Heart left ventricle (tissue), 16 donors: ENCODE data around the gene ARMS2. TPM values are rescaled to one million over a fixed set of nuclear protein-coding genes. Genes with fewer than 3 reads are reported as not detected.
A peak's percentile ranks its signal among the peaks of the same experiment; 100 is the strongest.

Source experiments
- ATAC-seq, 4 donors: fragments of 200-7000 bp; cut with Tn5 transposase; one replicate each; pipeline ENCODE4 v1.9.1; 2020 to 2022; ENCODE audit warnings: moderate library complexity in 4 of 4, mild to moderate bottlenecking in 3 of 4, moderate number of reproducible peaks in 1 of 4
- DNase-seq, 5 donors: peaks; one replicate each; pipeline ENCODE4 v3.0.0-alpha.2; 2020
- H3K27ac ChIP-seq, 12 donors: fragments of 200-600 bp; sonication (generic) in 4 of 12; one replicate each; pipeline versions ENCODE4 v1.5.0 to v1.8.0; 2016 to 2022; ENCODE audit warnings: mild to moderate bottlenecking in 2 of 12
- H3K27me3 ChIP-seq, 9 donors: fragments of 200-600 bp; sonication (generic) in 2 of 9; one replicate each; pipeline versions ENCODE4 v1.5.1 to v1.8.0; 2016 to 2022; ENCODE audit warnings: mild to moderate bottlenecking in 3 of 9
- H3K36me3 ChIP-seq, 9 donors: fragments of 200-600 bp; sonication (generic) in 2 of 9; one replicate each; pipeline versions ENCODE4 v1.5.0 to v1.8.0; 2018 to 2022; ENCODE audit warnings: mild to moderate bottlenecking in 2 of 9
- H3K4me1 ChIP-seq, 12 donors: fragments of 200-600 bp; sonication (generic) in 4 of 12; one replicate each; pipeline versions ENCODE4 v1.5.0 to v1.8.0; 2016 to 2022; ENCODE audit warnings: mild to moderate bottlenecking in 3 of 12
- H3K4me3 ChIP-seq, 12 donors: fragments of 200-600 bp; sonication (generic) in 4 of 12; one replicate each; pipeline versions ENCODE4 v1.5.0 to v1.8.0; 2017 to 2022; ENCODE audit warnings: mild to moderate bottlenecking in 9 of 12, moderate library complexity in 4 of 12
- H3K9me3 ChIP-seq, 12 donors: fragments of 200-600 bp; sonication (generic) in 4 of 12; one replicate each; pipeline versions ENCODE4 v1.5.0 to v1.8.0; 2016 to 2022; ENCODE audit warnings: mild to moderate bottlenecking in 1 of 12
- CTCF ChIP-seq, 12 donors: fragments of 200-600 bp; sonication (generic) in 4 of 12; IDR thresholded peaks; one replicate each; pipeline versions ENCODE4 v1.5.0 to v1.8.0; 2018 to 2022; ENCODE audit warnings: antibody characterized with exemption in 12 of 12, mild to moderate bottlenecking in 5 of 12
- POLR2A ChIP-seq, 2 donors: fragments of 450-650 bp; IDR thresholded peaks; one replicate each; pipeline ENCODE4 v1.6.1; 2017; ENCODE audit warnings: antibody characterized with exemption in 2 of 2, mild to moderate bottlenecking in 2 of 2, moderate library complexity in 2 of 2
- WGBS, 4 donors: extraction: QIAGEN DNeasy Blood & Tissue Kit in 2 of 4; methylation state at CpG; one replicate each; pipeline versions ENCODE4 v1.1.5 to v1.1.7; 2013 to 2018; 5-methylcytosine and 5-hydroxymethylcytosine counted together
- intact Hi-C, 10 donors: fragments of 100-400 bp; cut with DNase I; formaldehyde crosslinking; loops; one replicate each; pipeline versions ENCODE4 v1.11.1 to v1.14.2; 2022
- polyA plus RNA-seq, 2 donors: library from polyadenylated mRNA; stranded (reverse); fragments of 200-250 nt; gene quantifications; one replicate each; pipeline ENCODE4 v1.2.3, GENCODE V29; 2013
- total RNA-seq, 9 donors: library from RNA; depleted of rRNA in 2 of 9; stranded (reverse); fragments of >200 nt in 2 of 9; fragmentation: NEBNext Ultra II Directional in 3 of 9; extraction: Animal tissue kit (Norgen Biotek cat#: 25700) in 3 of 9; gene quantifications; one replicate each; pipeline versions ENCODE4 v1.1.0 to v1.2.4, GENCODE V29; 2016 to 2023
- donor health status: ischemic (EF 13 %, LVEDD 7.1; RV severe dilation, severe dysfunction).
- donor health status: healthy with polysubstance abuse.
- donor health status: DM: no; HTN: yes; CAD: no.
- donor health status: DM: no; HTN: no; CAD: no.
- donor health status: ischemic (EF 25% LVEDD 6.9; RV normal size, moderate dysfunction).
- donor health status: ischemic (EF 25% LVEDD 5.7; RV mildly dilated, moderate dysfunction).
- donor health status: healthy.
- donor health status: DM: yes; HTN: yes; CAD: no.
- donor health status: ischemic (EF 35%, LVEDD 5.7; RV mildly dilated, moderate dysfunction).
- donor health status: nonischemic (EF 11% LVEDD 7.7; RV severe dilation, severe dysfunction).
- donor health status: DM: yes; HTN: yes; CAD: no.
- donor health status: PGD.
- donor health status: ischemic (EF 29% LVEDD 5.4; RV normal size, mild dysfunction).
- donor health status: nonischemic (EF 23%, LVEDD 6.1; RV moderate dilation, normal function).

The ARMS2 gene
- total and polyA plus RNA-seq, 11 donors = 0.87 to 1.5 (median 1.2) TPM; not detected in 8

GRCh38 chr10:122471531-122472177, 17.2 kb downstream of the ARMS2 start:
- Histone ChIP-seq H3K4me3 (no peak overlapping the region), H3K9me3 (no peaks in the 10 kb centered on the region), H3K4me1 (peaks cover 3 to 78% (median 61%) of the 10 kb centered on the region in 12 donors), H3K36me3 (no peaks in the 10 kb centered on the region), H3K27ac (no peak overlapping the region), H3K27me3 (no peaks in the 10 kb centered on the region)
- 95 to 98% (median 96%) methylated on average over 4 of the region's 4 CpGs for WGBS, 4 donors
- intact Hi-C loops = loop anchor here in 1 of 10 donors (5.0 kb wide), 1 partner anchor 96 kb away; no protein-coding TSS in a partner anchor
- ATAC-seq (no peak), DNase-seq (no peak)
- TF ChIP-seq POLR2A (IDR thresholded peaks at IDR 0.05) = no peak
- no peak for TF ChIP-seq CTCF (IDR thresholded peaks at IDR 0.05)

- no peak for ATAC-seq
- H3K4me3 ChIP-seq = no peak overlapping the region
- H3K9me3 ChIP-seq = no peaks in the 10 kb centered on the region
- TF ChIP-seq CTCF (IDR thresholded peaks at IDR 0.05) (no peak), POLR2A (IDR thresholded peaks at IDR 0.05) (no peak)
- intact Hi-C loops = loop anchor here in 1 of 10 donors (5.0 kb wide), 1 partner anchor 94 kb away; no protein-coding TSS in a partner anchor
- 66 to 72% (median 68%) methylated on average over 8 of the region's 8 CpGs for WGBS, 4 donors
- peak overlapping the region in 1 of 12 donors; percentile 9 for H3K27ac ChIP-seq
- H3K36me3 ChIP-seq = peaks cover 0 to 3% (median 0%) of the 10 kb centered on the region in 9 donors
- H3K4me1 ChIP-seq = peaks cover 3 to 74% (median 60%) of the 10 kb centered on the region in 12 donors
- no peak for DNase-seq
- no peaks in the 10 kb centered on the region for H3K27me3 ChIP-seq
Observed at GRCh38 chr10:122473116-122473515, 18.7 kb downstream of the ARMS2 start.

GRCh38 chr10:122474131-122474818, 19.8 kb downstream of the ARMS2 start:
- ATAC-seq (peak; percentile 41 to 71 (median 60)), DNase-seq (peak in 2 of 5 donors; percentile 52 to 55)
- Histone ChIP-seq H3K27me3 (no peaks in the 10 kb centered on the region), H3K27ac (peak overlapping the region in 10 of 12 donors; percentile 23 to 83 (median 61)), H3K9me3 (no peaks in the 10 kb centered on the region), H3K4me1 (peaks cover 3 to 62% (median 49%) of the 10 kb centered on the region in 12 donors), H3K36me3 (peaks cover 0 to 3% (median 0%) of the 10 kb centered on the region in 9 donors), H3K4me3 (peak overlapping the region in 5 of 12 donors; percentile 1 to 26 (median 17))
- intact Hi-C loops = loop anchor here in 1 of 10 donors (5.0 kb wide), 1 partner anchor 93 kb away; no protein-coding TSS in a partner anchor
- TF ChIP-seq CTCF (IDR thresholded peaks at IDR 0.05) (no peak), POLR2A (IDR thresholded peaks at IDR 0.05) (no peak)
- WGBS, 4 donors = 18 to 22% (median 20%) methylated on average over 15 of the region's 15 CpGs

GRCh38 chr10:122475100-122475499, 20.6 kb downstream of the ARMS2 start:
- Histone ChIP-seq H3K27me3 (no peaks in the 10 kb centered on the region), H3K27ac (peak overlapping the region in 10 of 12 donors; percentile 23 to 83 (median 61)), H3K9me3 (no peaks in the 10 kb centered on the region), H3K4me1 (peaks cover 3 to 55% (median 41%) of the 10 kb centered on the region in 12 donors), H3K4me3 (peak overlapping the region in 6 of 12 donors; percentile 1 to 26 (median 16)), H3K36me3 (peaks cover 0 to 3% (median 0%) of the 10 kb centered on the region in 9 donors)
- DNase-seq = peak; percentile 66 to 88 (median 84)
- intact Hi-C loops = no loop called here
- TF ChIP-seq CTCF (IDR thresholded peaks at IDR 0.05) = no peak
- WGBS, 4 donors = 17 to 29% (median 22%) methylated on average over 12 of the region's 12 CpGs
- peak; percentile 74 to 93 (median 83) for ATAC-seq
